IgD-negative memory B cell (primary cell): ENCODE results near the gene LRRC15. TPM values are rescaled to one million over a fixed set of nuclear protein-coding genes. Genes with fewer than 3 reads are reported as not detected.

Experiments used
- H3K27ac Mint-ChIP-seq, 3 donors: one replicate each; pipeline ENCODE4 v1.8.0; 2020 to 2022; ENCODE audit warnings: mild to moderate bottlenecking in 3 of 3, mixed read lengths in 3 of 3, moderate library complexity in 1 of 3
- H3K27me3 Mint-ChIP-seq: one replicate; pipeline ENCODE4 v1.8.0; 2021; ENCODE audit warnings: mixed read lengths
- H3K36me3 Mint-ChIP-seq: one replicate; pipeline ENCODE4 v1.8.0; 2020; ENCODE audit warnings: mild to moderate bottlenecking, mixed read lengths
- H3K4me1 Mint-ChIP-seq, 3 donors: one replicate each; pipeline ENCODE4 v1.8.0; 2020 to 2022; ENCODE audit warnings: mixed read lengths in 3 of 3, mild to moderate bottlenecking in 1 of 3
- H3K4me3 Mint-ChIP-seq, 4 donors: one replicate each; pipeline ENCODE4 v1.8.0; 2020 to 2022; ENCODE audit warnings: mild to moderate bottlenecking in 4 of 4, mixed read lengths in 4 of 4, moderate library complexity in 3 of 4
- H3K9me3 Mint-ChIP-seq, 3 donors: one replicate each; pipeline ENCODE4 v1.8.0; 2020 to 2021; ENCODE audit warnings: mixed read lengths in 3 of 3, mild to moderate bottlenecking in 1 of 3
- polyA plus RNA-seq: library from polyadenylated mRNA; unstranded; fragments of 300-500 nt; fragmentation: Illumina TruSeq; gene quantifications from one replicate; pipeline ENCODE4 v1.2.3, GENCODE V29; 2021

The LRRC15 gene
- polyA plus RNA-seq, 1 donor from 2014 or later = not detected

DNA sequence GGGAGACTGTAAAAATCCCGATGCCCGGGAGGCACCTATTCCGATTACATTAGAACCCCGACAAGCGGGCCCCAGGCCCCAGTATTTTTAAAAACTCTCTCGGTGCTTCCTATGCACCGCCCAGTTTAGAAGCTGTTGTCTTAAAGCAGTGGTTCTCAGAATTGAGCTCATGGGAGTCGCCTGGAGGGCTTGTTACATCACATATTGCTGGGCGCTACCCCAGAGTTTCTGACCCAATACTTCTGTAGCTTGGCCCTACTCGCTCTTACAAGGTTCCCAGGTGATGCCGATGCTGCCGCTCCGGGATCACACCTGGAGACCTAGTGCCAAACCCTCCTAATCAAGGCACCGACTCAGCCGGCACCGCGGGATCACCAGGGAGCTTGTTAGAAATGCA, 53.6 kb downstream of the LRRC15 start:
- peaks cover 5 to 7% (median 6%) of the 10 kb centered on the region in 3 donors for H3K4me1 Mint-ChIP-seq
- H3K9me3 Mint-ChIP-seq = peaks cover 2 to 11% (median 7%) of the 10 kb centered on the region in 3 donors
- peak overlapping the region in 3 of 4 donors; percentile 48 to 78 (median 68) for H3K4me3 Mint-ChIP-seq
- peak overlapping the region in 1 of 3 donors; percentile 22 for H3K27ac Mint-ChIP-seq
- H3K27me3 Mint-ChIP-seq = peaks cover 40% of the 10 kb centered on the region
- H3K36me3 Mint-ChIP-seq = peaks cover 5% of the 10 kb centered on the region

DNA sequence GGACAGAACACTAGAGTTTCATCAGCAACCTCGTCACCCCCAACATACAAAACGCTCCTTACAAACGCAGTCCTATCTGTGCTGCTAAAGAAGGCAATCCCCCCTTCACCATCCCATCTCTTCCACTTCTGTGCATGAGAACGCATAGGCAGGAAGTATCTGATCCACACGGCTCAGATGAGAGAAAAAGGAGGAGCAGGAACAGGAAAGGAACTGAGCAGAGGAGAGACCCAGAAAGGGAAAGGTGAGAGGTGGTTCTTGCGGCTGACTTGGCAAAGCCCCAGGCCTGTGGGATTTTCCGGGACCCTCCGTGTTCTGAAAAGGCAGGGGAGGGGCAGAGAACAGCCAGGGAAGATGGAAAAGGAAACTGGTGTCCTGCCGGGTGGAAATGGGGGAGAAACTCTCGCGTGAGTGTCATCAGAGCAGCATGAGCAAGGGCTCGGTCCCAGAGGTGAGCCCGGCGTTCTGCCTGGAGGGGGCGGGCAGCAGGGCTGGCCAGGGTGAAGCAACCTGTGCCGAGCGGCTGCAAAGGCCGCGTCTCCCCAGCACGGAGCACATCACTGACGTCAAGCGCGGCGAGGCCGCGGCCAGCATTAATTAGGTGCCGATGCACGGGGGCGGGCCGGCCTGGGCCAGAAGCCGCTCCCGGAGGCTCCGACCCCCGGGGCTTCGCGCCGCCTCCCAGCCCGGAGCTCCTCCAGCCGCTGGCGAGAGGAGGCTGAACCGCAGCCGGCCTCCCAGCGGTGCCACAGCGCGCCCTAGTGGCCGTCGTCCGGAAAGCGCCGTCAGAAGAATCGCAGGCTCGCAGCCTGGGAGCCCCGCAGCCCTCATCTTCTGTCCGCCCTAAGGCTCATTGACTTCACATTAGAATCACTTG, 54.2 kb downstream of the LRRC15 start:
- H3K4me3 Mint-ChIP-seq = peak overlapping the region; percentile 48 to 88 (median 72)
- H3K36me3 Mint-ChIP-seq = peaks cover 5% of the 10 kb centered on the region
- H3K27me3 Mint-ChIP-seq = peaks cover 42% of the 10 kb centered on the region
- H3K4me1 Mint-ChIP-seq = peaks cover 7 to 8% (median 7%) of the 10 kb centered on the region in 3 donors
- H3K27ac Mint-ChIP-seq = peak overlapping the region in 2 of 3 donors; percentile 22 to 24
- peaks cover 0 to 11% (median 9%) of the 10 kb centered on the region in 3 donors for H3K9me3 Mint-ChIP-seq

DNA sequence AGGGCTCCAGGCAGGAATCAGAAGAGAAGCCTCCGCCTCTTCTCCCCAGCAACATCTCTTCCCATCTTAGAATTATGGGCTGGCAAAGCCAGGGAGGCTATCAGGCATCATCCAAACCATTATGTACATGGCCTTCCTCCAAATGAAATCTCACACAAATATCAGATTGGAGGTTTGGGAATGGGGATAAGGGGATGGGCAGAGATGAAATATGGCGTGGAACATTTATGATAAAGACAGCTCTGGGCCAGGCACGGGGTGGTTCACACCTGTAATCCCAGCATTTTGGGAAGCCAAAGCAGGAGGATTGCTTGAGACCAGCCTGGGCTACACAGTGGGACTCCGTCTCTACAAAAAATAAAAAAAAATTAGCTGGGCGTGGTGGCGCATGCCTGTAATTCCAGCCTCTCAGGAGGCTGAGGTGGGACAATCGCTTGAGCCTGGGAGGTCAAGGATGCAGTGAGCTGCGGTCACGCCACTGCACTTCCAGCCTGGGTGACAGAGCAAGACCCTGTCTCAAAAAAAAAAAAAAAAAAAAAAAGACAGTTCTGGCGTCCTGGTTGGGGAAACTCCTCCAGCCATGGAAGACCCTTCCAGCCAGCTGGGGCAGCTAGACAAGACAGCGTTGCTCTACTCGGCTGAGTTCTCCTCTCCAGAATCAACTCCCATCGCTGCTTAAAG, 55.0 kb downstream of the LRRC15 start:
- Mint-ChIP-seq H3K4me3 (peak overlapping the region in 2 of 4 donors; percentile 48 to 70), H3K4me1 (peaks cover 7 to 8% (median 7%) of the 10 kb centered on the region in 3 donors), H3K36me3 (peaks cover 5% of the 10 kb centered on the region), H3K27me3 (peaks cover 42% of the 10 kb centered on the region), H3K27ac (peak overlapping the region in 2 of 3 donors; percentile 15 to 24), H3K9me3 (peaks cover 0 to 9% (median 7%) of the 10 kb centered on the region in 3 donors)

DNA sequence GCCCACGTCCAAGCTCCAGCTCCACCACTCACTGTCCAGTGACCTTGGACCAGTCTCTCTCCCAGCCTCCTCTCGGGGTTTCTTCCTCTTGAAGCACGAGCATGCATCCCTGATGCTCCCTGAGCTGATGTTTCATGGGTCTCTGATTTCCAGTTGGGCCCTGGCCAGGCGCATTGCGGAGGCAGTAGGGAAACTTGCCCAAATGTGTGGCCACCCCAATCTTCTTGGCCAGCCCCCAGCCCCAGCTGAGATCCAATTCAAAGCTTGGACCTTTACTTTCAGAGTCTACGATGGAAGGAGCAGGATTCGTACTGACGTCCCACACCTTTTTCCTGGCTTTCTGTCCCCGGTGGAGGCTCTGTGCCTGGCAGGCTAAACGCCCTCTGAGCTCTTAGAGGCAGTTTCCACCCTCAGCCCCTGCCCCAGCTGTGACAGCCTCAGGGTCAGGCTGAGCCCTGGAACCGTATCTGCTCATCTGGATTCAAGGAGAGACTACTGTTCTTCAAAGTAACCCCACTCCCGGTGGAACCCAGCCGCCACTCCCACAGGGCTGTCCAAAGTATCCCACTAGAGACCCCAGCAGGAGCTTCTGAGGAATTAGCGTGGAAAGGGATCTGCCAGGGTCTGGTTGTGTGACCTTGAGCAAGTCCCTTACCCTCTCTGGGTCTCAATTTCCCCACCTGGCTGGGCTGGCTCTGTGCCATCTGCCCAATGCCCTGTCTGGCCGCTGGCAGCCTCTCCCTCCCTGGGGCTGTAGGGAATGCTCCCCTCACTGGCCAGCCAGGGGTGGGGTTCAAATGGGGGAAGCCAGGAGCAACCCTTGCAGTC, 55.8 kb downstream of the LRRC15 start:
- Mint-ChIP-seq H3K36me3 (peaks cover under 1% of the 10 kb centered on the region), H3K4me1 (peaks cover 10 to 13% (median 13%) of the 10 kb centered on the region in 3 donors), H3K9me3 (peaks cover 0 to 3% (median 0%) of the 10 kb centered on the region in 3 donors), H3K27ac (no peak overlapping the region), H3K4me3 (peak overlapping the region in 1 of 4 donors; percentile 75), H3K27me3 (peaks cover 43% of the 10 kb centered on the region)

DNA sequence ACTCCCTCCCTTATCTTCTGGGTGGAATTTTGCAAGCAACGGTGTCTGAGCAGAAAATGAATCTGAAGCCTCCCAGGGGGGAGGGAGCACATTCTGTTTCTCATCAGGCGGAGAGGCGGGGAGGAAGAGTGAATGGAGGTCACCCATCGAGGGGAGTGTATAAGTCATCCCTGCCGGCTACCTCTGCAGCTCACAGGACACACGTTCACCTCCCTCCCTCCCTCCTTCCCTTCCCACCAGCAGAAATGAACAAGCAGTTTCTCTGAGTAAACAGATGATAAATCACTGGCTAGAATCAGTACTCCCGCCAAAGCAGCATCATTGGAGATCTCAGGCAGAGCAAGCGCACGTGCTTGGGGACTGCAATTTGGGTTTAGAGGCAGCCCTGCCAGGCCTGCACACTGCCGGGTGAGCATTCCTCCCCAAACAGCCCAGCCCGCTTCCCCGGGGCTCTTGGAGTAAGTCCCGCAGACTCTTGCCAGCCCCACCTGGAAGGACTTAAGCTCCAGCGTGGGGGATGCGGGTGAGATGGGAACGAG, 56.7 kb downstream of the LRRC15 start:
- Mint-ChIP-seq H3K9me3 (peaks cover 0 to 3% (median 0%) of the 10 kb centered on the region in 3 donors), H3K27me3 (peaks cover 41% of the 10 kb centered on the region), H3K4me1 (peaks cover 19 to 23% (median 20%) of the 10 kb centered on the region in 3 donors), H3K4me3 (peak overlapping the region in 1 of 4 donors; percentile 48), H3K27ac (no peak overlapping the region), H3K36me3 (no peaks in the 10 kb centered on the region)

DNA sequence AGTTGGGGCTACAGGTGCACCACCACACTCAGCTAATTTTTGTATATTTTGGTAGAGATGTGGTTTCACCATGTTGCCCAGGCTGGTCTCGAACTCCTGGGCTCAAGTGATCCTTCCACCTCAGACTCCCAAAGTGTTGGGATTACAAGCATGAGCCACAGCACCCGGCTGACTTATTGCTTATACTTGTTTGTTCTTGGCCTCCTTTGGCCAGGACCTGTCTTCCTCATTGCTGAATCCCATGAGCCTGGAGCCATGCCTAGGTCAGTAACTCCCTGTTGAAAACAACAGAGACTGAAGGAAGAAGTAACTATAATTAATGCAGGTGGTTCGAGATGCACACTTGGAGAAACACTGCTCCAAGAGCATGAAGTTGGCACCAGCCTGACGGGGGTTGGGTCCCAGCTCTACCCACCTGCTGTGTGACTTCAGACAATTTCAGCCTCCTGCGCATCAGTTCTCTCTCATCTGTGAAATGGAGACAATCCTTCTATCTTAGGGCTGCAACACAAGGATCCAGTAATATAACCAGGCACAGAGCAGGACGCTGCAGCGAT, 57.3 kb downstream of the LRRC15 start:
- peaks cover 0 to 3% (median 0%) of the 10 kb centered on the region in 3 donors for H3K9me3 Mint-ChIP-seq
- peak overlapping the region in 1 of 4 donors; percentile 48 for H3K4me3 Mint-ChIP-seq
- peaks cover 25 to 28% (median 26%) of the 10 kb centered on the region in 3 donors for H3K4me1 Mint-ChIP-seq
- H3K27ac Mint-ChIP-seq = no peak overlapping the region
- no peaks in the 10 kb centered on the region for H3K36me3 Mint-ChIP-seq
- H3K27me3 Mint-ChIP-seq = peaks cover 37% of the 10 kb centered on the region

DNA sequence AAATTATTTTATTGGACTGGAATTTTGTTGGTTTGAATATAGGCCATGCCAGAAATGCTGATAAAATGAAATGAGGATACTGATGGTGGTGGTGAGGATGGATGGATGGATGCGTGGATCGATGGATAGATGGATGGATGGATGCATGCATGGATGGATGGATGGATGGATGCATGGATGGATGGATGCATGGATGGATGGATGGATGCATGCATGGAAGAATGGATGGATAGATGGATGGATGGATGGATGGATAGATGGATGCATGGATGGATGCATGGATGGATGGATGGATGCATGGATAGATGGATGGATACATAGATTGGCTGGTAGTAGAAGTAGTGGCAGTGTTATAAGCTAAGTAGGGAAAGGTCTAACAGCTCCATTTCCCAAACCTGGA, 58.5 kb downstream of the LRRC15 start:
- Mint-ChIP-seq H3K27ac (no peak overlapping the region), H3K9me3 (peaks cover 0 to 3% (median 0%) of the 10 kb centered on the region in 3 donors), H3K4me3 (no peak overlapping the region), H3K36me3 (no peaks in the 10 kb centered on the region), H3K27me3 (peaks cover 33% of the 10 kb centered on the region), H3K4me1 (peaks cover 35 to 41% (median 39%) of the 10 kb centered on the region in 3 donors)

DNA sequence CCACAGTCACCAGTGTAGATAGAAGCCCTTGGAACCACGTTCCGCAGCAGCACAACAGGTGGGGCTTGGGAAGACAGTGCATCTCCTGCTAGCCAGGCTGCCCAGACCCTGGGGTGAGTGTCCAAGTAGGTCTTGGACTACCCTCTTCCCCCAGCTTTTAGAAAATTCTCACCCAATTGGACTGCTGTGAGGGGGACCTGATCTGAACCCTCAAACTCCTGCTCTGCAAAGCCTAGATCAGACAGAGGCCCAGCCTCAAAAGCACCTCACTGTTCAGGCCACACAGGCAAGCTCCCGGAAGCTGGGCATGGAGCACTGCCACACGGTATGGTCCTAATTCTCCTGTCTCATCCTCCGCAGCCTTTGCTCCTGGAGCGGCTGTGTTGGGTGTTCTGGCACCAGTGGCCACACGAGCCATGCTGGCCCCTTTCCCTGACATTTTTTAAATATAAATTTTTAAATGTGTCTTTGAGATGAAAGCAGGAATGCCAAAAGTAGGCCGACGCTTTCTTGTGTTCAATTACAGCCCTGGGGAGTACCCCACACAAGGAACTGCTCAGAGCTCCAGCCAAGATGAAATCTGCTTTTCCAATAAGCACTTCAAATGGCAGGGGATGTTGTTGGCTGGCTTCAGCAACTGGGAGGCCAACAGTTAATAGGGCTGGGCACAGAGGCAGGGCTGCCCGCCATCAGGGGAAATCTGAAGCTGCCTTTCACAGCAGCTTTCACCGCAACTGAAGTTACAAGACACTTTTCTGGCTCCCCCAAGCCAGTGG, 59.3 kb downstream of the LRRC15 start:
- H3K9me3 Mint-ChIP-seq = peaks cover 0 to 3% (median 0%) of the 10 kb centered on the region in 3 donors
- H3K27me3 Mint-ChIP-seq = peaks cover 32% of the 10 kb centered on the region
- peaks cover 38 to 46% (median 39%) of the 10 kb centered on the region in 3 donors for H3K4me1 Mint-ChIP-seq
- no peak overlapping the region for H3K4me3 Mint-ChIP-seq
- no peaks in the 10 kb centered on the region for H3K36me3 Mint-ChIP-seq
- no peak overlapping the region for H3K27ac Mint-ChIP-seq

DNA sequence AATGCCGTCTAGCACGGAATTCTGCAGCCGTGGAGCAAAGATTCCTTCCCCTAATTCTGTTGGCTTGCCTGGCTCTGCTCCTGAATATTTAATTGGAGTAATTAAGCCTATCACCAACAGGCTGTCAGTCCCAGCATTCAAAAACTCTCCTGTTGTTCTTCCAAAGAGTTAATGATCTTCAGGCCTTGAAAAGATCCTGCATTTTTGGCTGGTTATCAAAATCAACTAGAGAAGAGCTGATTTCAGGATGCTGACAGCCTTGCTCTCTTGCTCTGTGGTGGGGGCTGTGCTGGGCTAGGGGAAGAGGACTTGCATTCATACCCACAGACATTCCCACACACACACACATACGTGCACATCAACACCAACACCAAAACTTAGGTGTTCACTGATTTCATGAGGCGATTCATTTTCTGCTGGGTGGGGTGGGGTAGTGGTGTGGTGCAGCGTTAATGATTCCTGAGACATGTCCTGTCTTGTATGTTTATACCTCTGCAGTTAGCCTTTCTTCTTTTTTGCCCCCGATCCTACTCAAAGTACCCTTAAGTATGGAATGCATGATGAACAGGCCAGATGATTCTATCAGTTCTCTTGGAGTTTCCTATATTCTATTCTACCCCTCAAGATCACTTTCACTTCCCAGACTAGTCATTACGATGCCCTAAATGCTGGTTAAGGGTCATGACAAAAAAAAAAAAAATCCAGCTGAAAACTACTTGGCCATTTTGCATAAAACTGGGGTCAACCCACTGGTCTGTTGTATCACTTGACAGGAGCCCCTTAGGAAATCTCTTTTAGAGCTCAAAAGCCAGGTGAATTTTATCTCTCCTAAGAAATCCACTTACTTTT, 60.7 kb downstream of the LRRC15 start:
- peaks cover 39 to 48% (median 45%) of the 10 kb centered on the region in 3 donors for H3K4me1 Mint-ChIP-seq
- peak overlapping the region in 2 of 4 donors; percentile 63 to 69 for H3K4me3 Mint-ChIP-seq
- peak overlapping the region in 2 of 3 donors; percentile 19 to 36 for H3K27ac Mint-ChIP-seq
- H3K9me3 Mint-ChIP-seq = peaks cover 0 to 3% (median 0%) of the 10 kb centered on the region in 3 donors
- peaks cover 2% of the 10 kb centered on the region for H3K36me3 Mint-ChIP-seq
- H3K27me3 Mint-ChIP-seq = peaks cover 26% of the 10 kb centered on the region

DNA sequence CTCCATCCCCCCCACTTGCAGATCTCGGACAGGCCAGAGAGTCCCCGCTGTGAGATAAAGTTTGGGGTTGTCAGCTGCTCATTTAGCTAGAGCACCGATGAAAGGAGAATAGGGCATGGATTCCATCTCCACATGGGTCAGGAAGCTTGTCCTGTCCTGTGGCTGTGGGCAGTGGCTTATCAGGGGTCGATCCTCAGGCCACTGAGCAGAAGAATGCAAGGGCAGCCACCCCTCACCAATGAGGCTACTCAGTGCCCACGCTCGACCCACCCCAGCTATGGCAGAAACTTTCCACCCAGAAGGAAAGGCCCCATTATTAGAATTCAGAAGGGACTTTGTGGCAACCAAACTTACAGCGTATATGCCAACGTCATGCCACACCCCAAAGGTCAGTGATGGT, 61.7 kb downstream of the LRRC15 start:
- H3K4me1 Mint-ChIP-seq = peaks cover 39 to 48% (median 45%) of the 10 kb centered on the region in 3 donors
- H3K27ac Mint-ChIP-seq = peak overlapping the region; percentile 96 to 99 (median 99)
- peaks cover 0 to 3% (median 0%) of the 10 kb centered on the region in 3 donors for H3K9me3 Mint-ChIP-seq
- peaks cover 21% of the 10 kb centered on the region for H3K27me3 Mint-ChIP-seq
- H3K4me3 Mint-ChIP-seq = peak overlapping the region in 3 of 4 donors; percentile 80 to 89 (median 80)
- H3K36me3 Mint-ChIP-seq = peaks cover 2% of the 10 kb centered on the region

DNA sequence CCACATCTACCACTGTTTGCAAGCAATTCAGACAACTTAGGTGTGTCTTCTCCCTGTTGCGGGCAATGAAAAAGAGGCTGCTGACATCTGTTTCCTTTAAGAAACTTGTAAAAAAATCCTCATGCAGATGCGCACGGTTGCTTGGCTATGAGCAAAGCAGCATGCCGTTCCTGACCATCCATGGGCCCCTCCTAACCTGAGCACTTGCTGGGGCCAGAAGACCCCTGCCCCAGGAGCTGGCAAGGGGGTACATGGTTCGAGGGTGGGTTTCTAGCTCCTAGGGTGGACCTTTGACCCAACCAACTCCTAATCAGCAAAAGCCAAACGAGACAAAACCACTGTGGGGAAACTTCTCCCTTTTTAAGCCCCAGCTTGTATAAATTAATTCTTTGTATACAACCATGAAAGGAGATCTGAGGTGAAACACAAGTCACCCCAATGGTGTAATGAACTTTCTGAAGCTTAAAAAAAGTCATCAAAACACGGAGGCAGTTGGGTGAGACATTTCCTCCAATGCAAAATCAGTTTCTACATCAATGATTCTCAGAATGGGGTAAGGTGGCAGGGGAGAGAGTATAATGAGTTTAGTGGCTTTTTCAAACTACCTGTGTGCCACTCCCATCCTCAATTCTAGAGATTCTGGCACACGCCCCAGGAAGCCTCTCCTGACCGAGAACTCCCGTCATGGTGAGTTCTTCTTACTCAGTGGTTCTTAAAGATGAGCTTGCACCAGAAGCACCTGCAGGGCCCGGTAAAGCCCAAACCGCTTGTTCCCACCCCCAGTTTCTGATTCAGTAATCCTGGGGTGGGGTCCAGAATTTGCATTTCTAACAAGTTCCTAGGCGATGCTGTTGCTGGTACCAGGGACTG, 62.5 kb downstream of the LRRC15 start:
- peaks cover 0 to 3% (median 0%) of the 10 kb centered on the region in 3 donors for H3K9me3 Mint-ChIP-seq
- H3K36me3 Mint-ChIP-seq = peaks cover 2% of the 10 kb centered on the region
- H3K4me3 Mint-ChIP-seq = peak overlapping the region; percentile 71 to 89 (median 83)
- peak overlapping the region; percentile 96 to 99 (median 99) for H3K27ac Mint-ChIP-seq
- peaks cover 39 to 48% (median 45%) of the 10 kb centered on the region in 3 donors for H3K4me1 Mint-ChIP-seq
- peaks cover 13% of the 10 kb centered on the region for H3K27me3 Mint-ChIP-seq
